BE2C (cell line): ENCODE data around the gene DRD4.

Source experiments
- DNase-seq: peaks from one replicate; pipeline ENCODE4 v3.0.0-alpha.2; 2020
- H3K27me3 ChIP-seq: fragments of 250-450 bp; sonication (Bioruptor Pico); 2 replicates; pipeline ENCODE4 v1.5.1; 2020; ENCODE audit warnings: mild to moderate bottlenecking
- H3K36me3 ChIP-seq: fragments of 250-450 bp; sonication (Bioruptor Pico); 2 replicates; pipeline ENCODE4 v1.5.1; 2020; ENCODE audit warnings: mild to moderate bottlenecking
- H3K4me1 ChIP-seq: fragments of 250-450 bp; sonication (Bioruptor Pico); 2 replicates; pipeline ENCODE4 v1.5.1; 2020
- H3K4me3 ChIP-seq: 2 replicates; pipeline ENCODE4 v1.5.1; 2011; ENCODE audit warnings: low read depth, low read length
- H3K9me3 ChIP-seq: fragments of 250-450 bp; sonication (Bioruptor Pico); 2 replicates; pipeline ENCODE4 v1.5.1; 2020
- CTCF ChIP-seq: IDR thresholded peaks from 2 replicates; pipeline ENCODE4 v1.5.1; 2012; ENCODE audit warnings: mild to moderate bottlenecking, low read depth, low read length

Gene DRD4

GRCh38 chr11:592918-593317, 44.2 kb upstream of the DRD4 start:
- TF ChIP-seq CTCF = no peak

GRCh38 chr11:593347-593746, 43.7 kb upstream of the DRD4 start:
- Histone ChIP-seq H3K27me3 (no peaks in the 10 kb centered on the region), H3K4me1 (no peaks in the 10 kb centered on the region), H3K36me3 (peaks cover 8% of the 10 kb centered on the region), H3K9me3 (no peaks in the 10 kb centered on the region), H3K4me3 (no peak overlapping the region)
- DNase-seq = no peak
- no peak for TF ChIP-seq CTCF

More at GRCh38 chr11:592918-593317, 44.2 kb upstream of the DRD4 start:
- peaks cover 8% of the 10 kb centered on the region for H3K36me3 ChIP-seq
- H3K4me1 ChIP-seq = no peaks in the 10 kb centered on the region
- no peak overlapping the region for H3K4me3 ChIP-seq
- no peaks in the 10 kb centered on the region for H3K9me3 ChIP-seq
- H3K27me3 ChIP-seq = no peaks in the 10 kb centered on the region
- DNase-seq = no peak

- no peaks in the 10 kb centered on the region for H3K27me3 ChIP-seq
- no peak for TF ChIP-seq CTCF
- no peak for DNase-seq
- no peak overlapping the region for H3K4me3 ChIP-seq
- peaks cover 8% of the 10 kb centered on the region for H3K36me3 ChIP-seq
- H3K9me3 ChIP-seq = no peaks in the 10 kb centered on the region
- H3K4me1 ChIP-seq = no peaks in the 10 kb centered on the region
Observed at GRCh38 chr11:595400-595799, 41.7 kb upstream of the DRD4 start.

- H3K27me3 ChIP-seq = no peaks in the 10 kb centered on the region
- H3K4me3 ChIP-seq = no peak overlapping the region
- peaks cover 11% of the 10 kb centered on the region for H3K36me3 ChIP-seq
- TF ChIP-seq CTCF = no peak
- H3K9me3 ChIP-seq = no peaks in the 10 kb centered on the region
- no peaks in the 10 kb centered on the region for H3K4me1 ChIP-seq
- no peak for DNase-seq
Observed at GRCh38 chr11:596374-596773, 40.7 kb upstream of the DRD4 start.

GRCh38 chr11:597166-597725, 39.8 kb upstream of the DRD4 start:
- Histone ChIP-seq H3K4me1 (no peaks in the 10 kb centered on the region), H3K36me3 (peaks cover 16% of the 10 kb centered on the region), H3K27me3 (no peaks in the 10 kb centered on the region), H3K4me3 (no peak overlapping the region), H3K9me3 (no peaks in the 10 kb centered on the region)
- 0 out of 2 replicates have a peak, but pooled peaks have one; percentile 5 for TF ChIP-seq CTCF
- DNase-seq = no peak

- Histone ChIP-seq H3K36me3 (peaks cover 8% of the 10 kb centered on the region), H3K4me3 (no peak overlapping the region), H3K27me3 (no peaks in the 10 kb centered on the region), H3K9me3 (no peaks in the 10 kb centered on the region), H3K4me1 (no peaks in the 10 kb centered on the region)
- no peak for DNase-seq
- no peak for TF ChIP-seq CTCF
Observed at GRCh38 chr11:598005-598680, 38.9 kb upstream of the DRD4 start.
